OCI-M1 (cell line): ENCODE data around the gene GPR39.
A peak's percentile ranks its signal among the peaks of the same experiment; 100 is the strongest.

Experiments used
- DNase-seq: peaks from one replicate; lab custom pipeline; 2025; lab: John Stamatoyannopoulos, UW

GPR39 gene

DNA sequence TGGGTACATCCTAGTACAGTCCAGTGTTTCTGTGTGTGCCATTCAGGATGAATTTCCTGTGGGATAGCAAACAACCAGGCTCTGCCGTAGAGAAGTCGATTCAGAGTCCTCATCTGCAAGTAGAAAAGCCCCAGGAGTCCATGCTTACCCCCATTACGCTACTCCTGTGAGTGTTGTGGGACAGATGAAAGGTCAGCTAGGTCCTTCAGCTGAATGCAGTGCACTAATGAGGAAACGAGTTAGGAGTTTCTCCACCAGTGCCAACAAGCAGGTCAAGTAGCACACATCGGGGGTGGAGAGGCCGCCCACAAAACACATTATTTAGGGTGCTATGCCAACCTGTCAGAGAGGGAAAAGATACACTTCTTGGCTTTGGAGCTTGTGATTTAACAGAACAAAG lies 2.5 kb upstream of the GPR39 start:
- DNase-seq = no peak

DNA sequence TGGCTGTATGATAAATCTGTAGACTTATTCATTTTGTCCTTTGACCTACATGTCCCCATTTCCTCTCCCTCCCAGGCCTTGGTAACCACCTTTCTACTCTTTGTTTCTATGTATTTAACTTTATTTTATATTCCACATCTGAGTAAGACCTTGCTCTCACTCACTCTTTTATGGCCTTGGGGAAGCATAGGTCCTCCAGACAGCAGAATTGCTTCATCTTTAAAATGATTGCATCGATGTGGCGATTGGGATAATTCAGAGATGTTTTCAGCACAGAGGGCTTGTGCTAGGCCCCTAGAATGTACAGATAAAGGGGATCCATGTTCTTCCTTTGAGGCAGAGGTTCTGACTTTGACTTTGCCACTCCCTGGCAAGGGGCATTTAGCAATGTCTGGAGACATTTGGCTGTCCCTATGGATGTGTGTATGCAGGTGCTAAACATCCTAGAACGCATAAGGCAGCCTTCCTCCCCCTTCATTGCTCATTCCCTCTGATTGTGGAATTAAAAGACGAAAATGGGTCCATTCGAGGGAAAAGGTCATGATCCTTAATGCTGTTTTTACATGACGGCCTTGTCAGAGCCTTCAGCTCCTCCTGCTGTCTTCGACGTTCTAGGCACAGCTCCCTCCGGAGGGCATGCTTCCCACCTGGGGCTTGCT lies 1.2 kb upstream of the GPR39 start:
- peak; percentile 10 for DNase-seq

DNA sequence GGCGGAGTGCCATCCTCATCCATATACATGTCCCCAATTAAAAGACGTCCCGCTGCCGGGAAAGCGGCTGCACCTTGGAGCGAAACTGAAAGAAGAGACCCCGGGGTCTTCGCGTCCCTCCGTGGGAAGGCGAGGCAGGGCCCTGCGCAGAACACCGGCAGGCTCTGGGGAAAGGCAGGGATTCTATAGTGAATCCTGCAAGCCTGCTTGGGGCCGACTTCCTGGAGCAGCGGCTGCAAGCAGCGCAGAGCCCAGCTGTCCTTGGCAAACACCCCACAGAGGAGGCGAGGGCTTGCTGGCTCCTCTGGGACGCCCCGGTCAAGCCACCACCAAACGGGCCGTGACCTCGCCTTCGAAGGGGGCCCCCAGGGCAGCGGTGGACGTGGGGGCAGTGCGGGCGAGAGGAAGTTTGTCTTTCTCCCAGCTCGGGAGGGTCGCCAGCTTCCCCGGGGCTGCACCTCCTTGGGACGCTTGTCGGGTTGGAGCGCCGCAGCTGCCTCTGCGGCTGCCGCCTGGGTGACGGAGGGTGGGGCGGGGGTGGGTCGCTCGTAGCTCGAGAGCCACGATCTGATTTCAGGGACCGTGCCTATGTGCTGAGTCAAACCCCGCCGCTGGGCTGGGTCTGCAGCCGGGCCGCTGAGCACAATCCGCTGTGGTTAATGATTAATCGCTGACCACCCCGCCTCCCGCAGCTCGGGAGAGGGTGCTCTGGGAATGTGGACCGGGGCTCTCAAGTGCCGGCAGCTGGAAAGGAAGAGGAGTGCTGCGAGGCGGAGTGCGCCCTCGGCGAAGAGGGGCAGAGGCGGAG lies 486 bp upstream of the GPR39 start:
- peak; percentile 39 for DNase-seq

DNA sequence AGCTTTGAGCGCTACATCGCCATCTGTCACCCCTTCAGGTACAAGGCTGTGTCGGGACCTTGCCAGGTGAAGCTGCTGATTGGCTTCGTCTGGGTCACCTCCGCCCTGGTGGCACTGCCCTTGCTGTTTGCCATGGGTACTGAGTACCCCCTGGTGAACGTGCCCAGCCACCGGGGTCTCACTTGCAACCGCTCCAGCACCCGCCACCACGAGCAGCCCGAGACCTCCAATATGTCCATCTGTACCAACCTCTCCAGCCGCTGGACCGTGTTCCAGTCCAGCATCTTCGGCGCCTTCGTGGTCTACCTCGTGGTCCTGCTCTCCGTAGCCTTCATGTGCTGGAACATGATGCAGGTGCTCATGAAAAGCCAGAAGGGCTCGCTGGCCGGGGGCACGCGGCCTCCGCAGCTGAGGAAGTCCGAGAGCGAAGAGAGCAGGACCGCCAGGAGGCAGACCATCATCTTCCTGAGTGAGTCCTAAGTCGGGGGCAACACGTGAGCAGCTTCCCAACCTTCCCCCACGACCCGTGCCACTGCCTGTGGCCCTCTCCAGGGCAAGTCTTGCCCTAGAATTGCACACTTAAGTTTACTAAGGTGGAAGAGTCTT lies 928 bp downstream of the GPR39 start:
- no peak for DNase-seq

DNA sequence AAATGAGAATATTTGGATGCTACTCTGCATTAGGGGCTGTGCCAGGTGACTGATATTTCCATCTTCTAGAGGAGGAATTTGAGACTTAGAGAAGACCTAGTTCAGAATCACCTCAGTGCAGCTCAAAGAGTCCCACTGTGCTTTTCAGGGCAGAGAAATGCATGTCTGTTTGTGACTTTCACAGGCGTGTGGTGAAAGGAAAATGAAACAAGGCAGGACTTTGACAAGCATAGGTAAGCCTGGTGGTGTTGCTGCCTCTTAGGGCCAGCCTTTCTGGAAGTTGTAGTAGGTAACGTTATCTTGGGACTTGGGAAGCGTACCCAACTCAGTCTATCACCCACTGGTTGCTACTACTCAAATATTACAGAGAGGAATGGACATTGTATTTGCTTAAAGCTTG lies 2.6 kb downstream of the GPR39 start:
- no peak for DNase-seq

DNA sequence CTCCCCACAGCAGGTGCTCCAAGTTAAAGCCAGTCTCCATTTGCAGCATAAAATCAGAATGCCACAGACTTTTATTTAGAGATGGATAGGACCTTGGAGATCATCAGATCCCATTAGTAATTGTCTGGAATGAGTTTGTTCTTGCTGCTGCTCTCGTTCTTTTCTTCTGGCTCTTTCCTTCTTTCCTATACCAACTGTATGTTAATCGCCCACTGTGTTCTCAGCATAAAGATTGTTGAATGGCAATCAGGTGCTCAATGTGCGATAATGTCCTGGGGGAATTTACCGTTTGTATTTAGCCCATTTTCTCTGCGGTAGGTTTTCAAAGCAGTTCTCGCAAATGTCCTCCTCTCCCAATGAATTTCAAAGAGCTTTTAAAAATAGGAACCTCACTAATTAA lies 3.3 kb downstream of the GPR39 start:
- DNase-seq = no peak

DNA sequence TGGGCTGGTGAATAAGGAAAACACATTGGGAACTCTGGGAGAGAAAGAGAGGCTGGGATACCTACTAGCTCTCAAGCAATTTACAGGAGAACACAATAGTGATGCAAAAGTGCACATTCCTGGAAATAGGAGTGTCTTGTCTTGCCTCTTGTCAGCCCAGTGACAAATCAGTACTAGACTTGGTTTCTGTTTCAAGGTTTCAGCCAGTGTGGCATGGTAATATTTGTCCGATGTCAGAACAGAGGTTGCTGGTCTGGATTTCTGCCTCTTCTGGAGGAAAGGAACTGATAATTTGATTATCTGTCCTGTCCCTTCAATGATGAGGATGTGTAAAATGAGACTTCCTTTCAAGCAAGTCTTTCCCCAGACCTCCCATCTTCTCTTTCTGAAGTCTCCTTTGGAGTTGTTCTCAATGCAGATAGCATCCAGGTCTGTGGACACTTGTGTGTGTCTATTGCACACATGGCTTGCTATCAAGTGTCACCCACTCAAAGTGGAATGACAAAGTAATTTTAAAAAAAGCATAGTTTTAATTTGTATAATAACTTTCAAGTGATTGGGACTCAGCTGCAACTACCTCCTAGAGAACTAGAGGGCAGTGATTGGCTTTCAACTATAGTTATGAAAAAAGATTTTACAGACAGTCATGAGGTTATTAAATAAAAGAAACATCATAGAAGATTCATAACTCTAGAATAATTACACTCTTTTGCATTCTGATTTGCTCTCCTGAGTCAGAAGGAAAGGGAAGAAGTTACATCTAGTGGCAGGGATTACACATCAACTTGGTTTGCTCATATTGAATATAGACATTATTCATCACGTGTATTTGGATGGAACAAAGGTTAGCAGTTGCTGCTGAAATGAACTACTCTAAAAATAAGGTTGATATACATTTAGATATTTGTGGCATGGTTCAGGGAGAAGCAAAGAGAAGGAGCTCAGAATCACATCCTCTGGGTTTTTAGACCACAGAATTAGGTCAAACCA lies 4.5 kb downstream of the GPR39 start:
- no peak for DNase-seq

DNA sequence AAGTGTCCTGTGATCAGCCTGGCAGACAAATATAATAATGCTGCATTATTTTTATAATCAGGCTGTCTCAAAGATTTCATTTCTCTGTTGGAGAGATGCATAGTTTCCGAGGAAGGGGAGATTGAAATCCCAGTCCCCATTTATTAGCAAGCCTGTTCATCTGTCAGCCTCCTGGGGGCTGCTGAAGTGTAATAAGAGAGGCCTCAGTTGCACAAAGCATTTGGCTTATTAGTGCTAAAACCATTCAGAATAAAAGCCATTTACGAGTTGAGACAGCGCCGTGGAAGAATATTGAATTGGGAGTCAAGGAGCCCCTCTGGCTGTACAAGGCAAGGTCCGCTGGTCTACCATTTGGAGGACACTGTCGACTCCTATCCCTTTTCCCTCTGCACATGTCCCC lies 6.1 kb downstream of the GPR39 start:
- no peak for DNase-seq

DNA sequence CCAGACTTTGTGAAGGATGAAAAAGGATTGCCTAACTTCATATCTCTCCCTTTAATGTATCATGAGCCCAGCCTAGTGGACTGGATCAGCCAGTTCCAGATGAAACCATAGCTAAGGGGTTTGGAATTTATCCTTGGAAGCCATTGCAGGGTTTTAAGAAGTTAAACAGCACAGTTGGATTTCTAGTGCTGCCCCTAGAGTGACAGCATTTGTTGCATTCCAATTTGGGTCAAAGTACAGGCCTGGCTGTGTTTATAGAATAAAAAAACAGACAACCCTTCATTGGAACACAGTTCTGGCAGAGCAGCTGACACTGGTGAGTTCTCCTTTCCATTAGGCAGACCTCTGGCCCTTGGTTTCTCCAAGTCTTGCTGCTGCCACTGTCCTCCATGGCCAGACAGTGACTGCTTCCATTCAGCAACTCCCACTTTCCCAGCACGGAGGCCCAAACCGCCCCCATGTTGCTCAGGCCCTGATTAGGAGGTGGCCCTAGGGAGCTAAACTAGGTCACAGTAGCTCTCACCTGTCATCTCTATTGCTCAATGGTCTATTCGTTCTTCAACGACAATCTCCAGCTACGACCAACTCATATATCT lies 8.0 kb downstream of the GPR39 start:
- DNase-seq = no peak

DNA sequence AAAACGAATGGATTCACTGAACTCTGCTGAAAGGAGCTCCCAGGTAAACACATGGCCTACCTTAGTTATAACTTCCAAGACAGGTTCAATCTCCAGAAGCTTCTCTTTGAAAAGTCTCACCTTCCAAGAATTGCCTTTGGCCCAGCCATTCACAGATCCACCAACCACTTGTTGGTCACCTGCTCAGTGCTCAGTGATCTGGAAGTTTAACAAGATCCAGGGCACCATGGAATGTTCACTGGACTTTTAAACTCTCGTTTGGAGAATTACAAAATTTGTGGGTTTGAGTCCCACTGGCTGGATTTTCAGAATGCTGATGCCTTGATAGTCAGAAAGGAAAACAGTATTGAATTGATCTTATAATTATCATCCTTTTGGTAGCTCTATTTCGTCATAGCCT lies 9.4 kb downstream of the GPR39 start:
- no peak for DNase-seq

DNA sequence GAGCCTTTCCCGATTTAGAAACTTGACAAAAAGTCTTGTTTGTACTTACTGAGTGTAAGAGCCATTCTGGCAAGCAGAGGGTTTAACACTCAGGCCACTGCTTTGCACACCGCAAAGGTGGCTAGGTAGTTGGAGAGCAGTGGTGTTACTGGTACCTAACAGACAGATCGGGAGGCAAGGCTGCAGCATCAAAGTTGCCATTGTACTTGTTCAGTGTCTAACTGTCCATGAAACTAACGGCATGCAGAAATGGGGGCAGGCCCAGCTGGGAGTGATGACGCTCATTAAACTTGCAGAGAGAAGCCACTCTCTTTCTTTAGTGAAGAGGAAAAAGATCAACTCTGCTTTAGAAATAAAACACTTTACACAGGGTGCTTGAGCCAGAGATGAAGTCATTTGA lies 10.1 kb downstream of the GPR39 start:
- no peak for DNase-seq

DNA sequence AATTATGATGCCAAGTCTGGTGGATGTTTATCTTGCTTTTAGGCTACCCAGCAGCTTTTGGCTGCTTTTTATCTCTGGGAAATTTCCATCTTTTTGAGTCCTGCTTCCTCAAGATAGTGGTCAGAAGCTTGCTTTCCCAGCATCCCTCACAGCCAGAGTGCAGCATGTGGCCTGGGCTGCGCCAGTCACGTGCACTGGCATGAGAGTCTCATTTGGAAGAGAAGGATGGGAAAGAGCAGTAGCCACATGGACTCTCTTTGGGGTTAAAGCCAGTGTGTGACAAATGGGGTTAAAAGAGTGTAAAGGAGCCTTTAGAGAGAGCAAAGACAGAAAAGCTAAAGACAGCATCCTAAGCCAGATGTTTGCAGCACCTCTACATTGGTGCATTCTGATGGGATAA lies 12.7 kb downstream of the GPR39 start:
- DNase-seq = peak; percentile 47

DNA sequence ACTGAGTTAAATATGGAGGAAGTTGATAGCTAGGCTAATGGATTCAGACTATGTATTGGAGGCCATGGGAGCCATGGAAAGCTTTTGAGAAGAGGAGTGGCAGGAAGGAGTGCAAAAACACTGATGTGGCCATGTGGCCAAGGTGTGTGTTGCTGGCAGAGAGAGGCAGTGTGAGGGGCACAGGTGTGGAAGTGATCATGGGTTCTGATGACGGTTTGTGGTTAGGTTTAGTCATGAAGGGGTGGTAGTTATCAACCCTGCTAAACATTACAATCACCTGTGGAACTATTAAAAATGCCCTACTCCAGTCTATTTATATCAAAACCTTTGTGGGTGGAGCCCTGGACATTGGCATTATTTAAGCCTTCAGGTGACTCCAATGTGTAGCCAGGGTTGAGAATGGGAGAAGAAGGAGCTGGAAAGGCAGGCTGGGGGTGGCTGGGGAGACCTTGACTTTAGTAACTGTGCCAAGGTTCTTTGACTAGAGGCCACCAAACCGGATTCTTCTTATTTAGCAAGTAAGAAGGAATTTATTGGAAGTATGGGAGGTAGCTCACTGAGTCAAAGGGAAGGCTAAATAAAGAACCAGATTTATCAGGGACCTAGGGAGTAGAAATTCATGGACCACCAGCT lies 13.5 kb downstream of the GPR39 start:
- no peak for DNase-seq

DNA sequence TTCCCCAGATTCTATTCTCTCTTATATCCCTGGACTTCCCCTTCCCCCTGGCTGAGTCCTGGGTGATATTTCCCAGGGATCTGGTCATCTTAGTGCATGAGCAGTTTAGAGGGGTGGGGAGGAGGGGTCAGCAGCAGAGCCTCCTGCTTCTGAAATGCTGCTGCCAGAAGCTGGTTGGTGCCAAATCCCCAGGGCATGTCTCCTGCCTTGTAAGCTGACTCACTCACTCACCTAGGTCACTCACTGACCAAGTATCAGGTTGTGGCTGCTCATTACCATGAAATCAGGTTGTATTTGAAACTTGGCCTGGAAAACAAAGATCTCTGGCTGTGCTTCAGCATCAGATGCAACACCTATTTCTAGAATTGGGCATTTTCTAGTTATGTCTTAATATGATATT lies 14.3 kb downstream of the GPR39 start:
- no peak for DNase-seq

DNA sequence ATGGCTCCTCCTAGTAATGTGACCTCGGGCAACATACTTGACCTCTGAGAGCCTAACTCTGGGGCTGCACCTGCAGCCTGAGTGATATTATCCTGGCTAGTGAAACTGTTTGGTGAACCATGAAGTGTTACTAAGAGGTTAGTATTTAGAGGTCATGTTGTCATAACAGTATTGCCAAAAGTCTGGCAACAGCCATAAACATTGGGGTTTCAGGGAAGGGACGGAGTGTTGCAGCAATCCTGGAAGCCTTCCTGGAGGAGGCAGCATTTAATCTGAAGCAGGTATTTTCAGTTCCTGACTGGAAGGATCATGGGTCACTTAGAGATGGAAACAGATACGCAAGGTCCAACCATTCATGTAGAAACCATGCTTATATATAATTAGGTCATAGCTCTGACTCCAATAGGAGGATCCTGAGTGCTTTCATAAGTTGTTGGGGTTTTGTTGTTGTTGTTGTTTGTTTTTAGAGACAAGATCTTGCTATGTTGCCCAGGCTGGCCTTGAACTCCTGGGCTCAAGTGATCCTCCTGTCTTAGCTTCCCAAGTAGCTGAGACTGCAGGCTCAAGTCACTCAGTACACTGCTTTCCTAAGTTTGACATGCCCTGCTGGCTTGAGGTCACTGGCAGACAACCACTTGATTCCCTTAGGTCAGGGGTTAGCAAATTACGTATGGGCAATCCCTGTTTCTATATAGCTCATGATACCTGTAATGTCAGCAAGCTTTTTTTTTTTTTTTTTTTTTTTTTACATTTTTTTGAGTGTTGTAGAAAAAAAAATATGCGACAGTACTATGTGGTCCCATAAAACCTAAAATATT lies 21.5 kb downstream of the GPR39 start:
- no peak for DNase-seq

DNA sequence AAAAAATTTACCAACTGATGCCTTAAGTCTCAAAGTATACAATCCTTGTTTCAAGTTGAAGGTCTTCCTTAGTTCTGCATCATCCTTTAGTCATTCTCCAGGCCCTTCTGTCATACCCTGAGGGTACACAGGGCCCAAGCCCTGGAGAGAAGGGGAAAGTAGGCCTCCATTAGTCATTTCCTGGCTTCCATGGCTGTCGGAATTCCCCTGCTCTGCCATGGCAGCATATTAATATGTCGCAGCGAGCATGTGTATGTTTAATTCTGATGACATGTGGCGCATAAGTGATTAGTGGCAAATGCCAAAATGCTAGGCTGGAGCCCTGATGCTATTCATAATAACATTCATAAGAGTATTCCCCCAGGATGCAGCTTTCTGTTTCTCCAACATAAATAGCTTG lies 22.1 kb downstream of the GPR39 start:
- DNase-seq = no peak

DNA sequence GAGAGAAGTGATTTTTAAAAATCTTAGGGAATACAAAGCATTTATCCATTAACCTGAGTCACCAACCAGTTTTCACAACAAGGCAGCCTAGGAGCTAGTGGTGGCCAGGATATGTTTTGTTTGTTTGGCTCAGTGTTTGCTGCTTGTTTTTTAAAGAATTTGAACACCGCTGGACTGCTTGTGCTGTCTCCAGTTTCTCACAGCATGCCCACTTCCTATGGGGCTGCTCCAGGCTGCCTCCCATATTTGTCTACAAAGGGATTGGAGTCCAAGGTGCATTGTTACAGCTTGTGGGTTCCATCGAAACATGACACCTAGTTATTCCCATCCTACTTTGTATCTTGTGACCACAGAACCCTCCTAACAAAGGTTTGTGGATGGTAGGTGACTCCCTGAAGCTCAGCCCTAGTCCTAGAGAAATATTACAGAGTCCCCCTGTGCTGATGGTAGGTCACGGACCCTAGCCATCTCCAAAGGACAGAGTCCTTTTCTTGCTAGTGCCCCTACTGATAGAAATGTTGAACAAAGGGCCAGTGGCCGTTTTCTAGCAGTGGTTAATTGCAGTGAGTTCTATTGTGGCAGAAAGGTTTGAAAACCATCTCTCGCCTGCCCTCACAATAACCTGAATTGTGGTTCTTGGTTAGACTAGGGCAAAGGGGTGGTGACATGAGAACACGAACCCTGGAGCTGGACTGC lies 23.2 kb downstream of the GPR39 start:
- no peak for DNase-seq

DNA sequence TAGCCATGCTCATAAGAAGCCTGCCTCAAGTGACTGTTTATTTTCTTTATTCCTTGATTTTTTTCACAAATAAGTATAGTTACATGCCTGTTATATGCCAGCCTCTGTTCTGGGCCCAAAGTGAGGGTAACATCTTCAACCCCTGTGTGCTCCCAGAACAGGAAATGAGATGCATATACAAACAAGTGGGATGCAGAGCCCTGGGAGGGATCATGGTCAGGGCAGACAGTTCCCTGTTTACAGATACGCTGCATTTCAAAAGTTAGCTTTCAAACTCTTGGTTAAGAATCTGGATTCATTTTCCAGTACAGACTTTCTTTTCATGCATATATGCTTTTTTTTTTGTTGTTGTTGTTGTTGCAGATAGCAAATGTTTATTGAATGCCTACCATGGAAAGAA lies 24.4 kb downstream of the GPR39 start:
- DNase-seq = no peak

DNA sequence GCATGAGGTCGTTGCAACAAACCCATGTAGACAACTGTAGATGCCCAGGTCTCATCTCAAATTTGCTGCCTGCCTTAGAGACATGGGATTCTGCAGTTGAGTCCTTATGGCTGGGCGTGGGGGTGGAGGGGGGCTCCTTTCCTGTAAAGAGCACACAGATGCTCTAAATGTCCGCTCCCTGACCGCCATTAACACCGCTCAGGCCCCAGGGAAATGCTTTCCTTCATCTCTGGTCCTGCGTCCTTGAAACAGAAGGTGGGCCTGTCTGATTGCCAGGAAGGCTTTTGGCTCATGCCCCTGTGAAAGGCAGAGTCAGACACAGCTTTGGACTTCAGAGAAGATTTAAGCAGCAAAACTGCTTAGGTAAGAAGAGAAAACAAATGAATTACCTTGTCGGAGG lies 25.7 kb downstream of the GPR39 start:
- no peak for DNase-seq

DNA sequence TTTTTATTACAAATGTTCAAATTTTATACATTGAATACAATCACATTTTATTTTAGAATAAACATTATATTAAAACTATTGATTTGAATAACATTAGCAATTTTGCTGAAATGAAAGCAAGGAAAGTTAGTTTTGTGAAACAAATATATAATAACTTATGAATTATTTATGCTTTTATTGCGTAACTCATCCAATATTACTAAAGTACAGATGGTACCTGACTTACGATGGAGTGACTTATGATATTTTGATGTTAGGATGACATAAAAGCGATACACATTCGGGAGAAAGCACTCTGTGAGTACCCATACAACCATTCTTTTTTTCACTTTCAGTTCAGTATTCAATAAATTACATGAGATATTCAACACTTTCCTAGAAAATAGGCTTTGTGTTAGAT lies 26.5 kb downstream of the GPR39 start:
- no peak for DNase-seq
